AG09309 (cell line): ENCODE measurements around the gene STX2.

Experiments
- DNase-seq: peaks from one replicate; pipeline ENCODE4 v3.0.0-alpha.2; 2010; ENCODE audit warnings: low read depth
- H3K4me3 ChIP-seq: 2 replicates; pipeline ENCODE4 v1.5.1; 2011; ENCODE audit warnings: mild to moderate bottlenecking, low read depth, low read length, moderate library complexity; ENCODE audit not compliant: control insufficient read depth
- CTCF ChIP-seq: IDR thresholded peaks from 2 replicates; pipeline ENCODE4 v1.5.1; 2011; ENCODE audit warnings: mild to moderate bottlenecking, low read depth, low read length, inconsistent platforms; ENCODE audit not compliant: insufficient read depth, control insufficient read depth; ENCODE audit errors: missing control alignments

Gene STX2

GRCh38 chr12:130800312-130800711 is 38.7 kb downstream of the STX2 start:
- H3K4me3 ChIP-seq: no peak overlapping the region
- no peak for TF ChIP-seq CTCF
- DNase-seq: no peak

GRCh38 chr12:130799051-130799450 is 40.0 kb downstream of the STX2 start:
- no peak for TF ChIP-seq CTCF
- no peak overlapping the region for H3K4me3 ChIP-seq
- no peak for DNase-seq

GRCh38 chr12:130796985-130797686 is 41.9 kb downstream of the STX2 start:
- no peak overlapping the region for H3K4me3 ChIP-seq
- TF ChIP-seq CTCF: no peak
- DNase-seq: no peak

- DNase-seq: no peak
- H3K4me3 ChIP-seq: no peak overlapping the region
- no peak for TF ChIP-seq CTCF
Observed at GRCh38 chr12:130795906-130796305, 43.1 kb downstream of the STX2 start.

GRCh38 chr12:130793554-130793849 is 45.5 kb downstream of the STX2 start:
- H3K4me3 ChIP-seq: no peak overlapping the region
- no peak for TF ChIP-seq CTCF
- DNase-seq: no peak

GRCh38 chr12:130792821-130793553 is 46.1 kb downstream of the STX2 start:
- no peak for DNase-seq
- no peak for TF ChIP-seq CTCF
- no peak overlapping the region for H3K4me3 ChIP-seq
